ENCODE data around the gene SLC1A4.

The SLC1A4 gene

DNA sequence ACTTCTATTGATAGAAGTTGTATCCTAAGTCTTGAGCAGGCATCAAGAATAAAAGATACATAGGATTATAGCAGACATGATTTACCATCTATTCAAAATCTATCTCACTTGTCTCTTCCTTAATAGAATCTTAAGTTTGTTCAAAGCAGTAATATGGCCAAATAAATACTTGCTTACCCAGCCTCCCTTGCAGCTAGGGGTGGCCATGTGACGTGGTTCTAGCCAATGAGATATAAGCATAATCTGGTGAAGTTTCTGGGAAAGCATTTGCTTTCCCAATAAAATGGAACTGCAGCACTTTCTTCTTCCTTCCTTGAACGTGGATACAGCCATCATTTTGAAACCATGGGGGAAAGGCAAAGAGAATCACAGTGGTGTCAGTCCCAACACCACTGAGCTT is 33.7 kb upstream of the SLC1A4 start (continued):
- TF ChIP-seq ZNF544 (tag by site-specific recombination; IDR thresholded peaks at IDR 0.05) = no peak

DNA sequence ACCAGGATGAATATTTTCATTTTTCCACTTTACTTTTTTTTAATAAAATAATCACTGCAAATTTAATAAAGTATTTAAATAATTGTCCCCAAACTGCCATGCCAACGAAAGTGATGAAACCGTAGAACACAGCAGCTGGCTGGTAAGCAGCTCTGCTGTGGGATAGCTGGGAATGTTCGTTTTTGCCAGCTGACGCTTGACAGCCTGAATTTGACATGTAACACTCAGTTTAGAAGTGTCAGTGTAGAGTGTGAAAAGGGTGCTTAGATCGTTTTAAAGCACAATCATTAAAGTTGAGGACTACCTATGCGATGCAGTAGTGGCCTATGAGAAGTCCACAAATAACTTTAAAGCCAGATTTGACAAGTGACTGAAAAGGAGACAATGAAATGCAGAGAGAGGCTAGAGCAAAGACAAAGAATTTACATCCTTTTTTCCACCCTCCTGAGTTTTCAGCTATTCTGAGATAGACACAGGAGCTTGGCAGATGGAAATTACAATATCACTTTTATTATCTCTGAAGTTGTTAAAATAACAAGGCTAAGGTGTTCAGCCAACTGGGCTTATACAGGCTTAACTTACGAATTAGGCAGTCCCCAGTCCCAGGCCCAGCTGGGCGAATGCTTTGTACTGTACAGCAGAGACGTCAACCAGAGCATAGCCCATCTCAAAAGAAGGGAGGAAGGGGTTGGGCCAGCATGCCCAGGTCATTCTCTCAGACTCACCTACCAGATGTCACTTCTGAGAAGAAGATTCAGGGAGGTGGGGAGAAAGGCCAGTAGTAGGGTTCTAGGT is 31.9 kb upstream of the SLC1A4 start:
- CTCF ChIA-PET = interaction anchor here (0.6 kb wide), 2 partner anchors 17 to 78 kb away, joined by 3 read pairs; no protein-coding TSS in a partner anchor
- POLR2A ChIA-PET = no interaction called here
- Histone ChIP-seq H3K27ac (ENCODE audit: extremely low read depth, low read depth, low read length) (no peak overlapping the region), H3K4me1 (ENCODE audit: control insufficient read depth, insufficient read depth, low read length) (no peaks in the 10 kb centered on the region), H3K9me3 (ENCODE audit: control insufficient read depth, insufficient read depth, low read depth, low read length) (no peaks in the 10 kb centered on the region), H3K36me3 (ENCODE audit: control insufficient read depth in 2 of 2, insufficient read depth in 1 of 2, low read length in 2 of 2) (no peaks in the 10 kb centered on the region), H3K4me3 (ENCODE audit: low read depth, low read length) (no peak overlapping the region)
- TF ChIP-seq, protein P1, sequence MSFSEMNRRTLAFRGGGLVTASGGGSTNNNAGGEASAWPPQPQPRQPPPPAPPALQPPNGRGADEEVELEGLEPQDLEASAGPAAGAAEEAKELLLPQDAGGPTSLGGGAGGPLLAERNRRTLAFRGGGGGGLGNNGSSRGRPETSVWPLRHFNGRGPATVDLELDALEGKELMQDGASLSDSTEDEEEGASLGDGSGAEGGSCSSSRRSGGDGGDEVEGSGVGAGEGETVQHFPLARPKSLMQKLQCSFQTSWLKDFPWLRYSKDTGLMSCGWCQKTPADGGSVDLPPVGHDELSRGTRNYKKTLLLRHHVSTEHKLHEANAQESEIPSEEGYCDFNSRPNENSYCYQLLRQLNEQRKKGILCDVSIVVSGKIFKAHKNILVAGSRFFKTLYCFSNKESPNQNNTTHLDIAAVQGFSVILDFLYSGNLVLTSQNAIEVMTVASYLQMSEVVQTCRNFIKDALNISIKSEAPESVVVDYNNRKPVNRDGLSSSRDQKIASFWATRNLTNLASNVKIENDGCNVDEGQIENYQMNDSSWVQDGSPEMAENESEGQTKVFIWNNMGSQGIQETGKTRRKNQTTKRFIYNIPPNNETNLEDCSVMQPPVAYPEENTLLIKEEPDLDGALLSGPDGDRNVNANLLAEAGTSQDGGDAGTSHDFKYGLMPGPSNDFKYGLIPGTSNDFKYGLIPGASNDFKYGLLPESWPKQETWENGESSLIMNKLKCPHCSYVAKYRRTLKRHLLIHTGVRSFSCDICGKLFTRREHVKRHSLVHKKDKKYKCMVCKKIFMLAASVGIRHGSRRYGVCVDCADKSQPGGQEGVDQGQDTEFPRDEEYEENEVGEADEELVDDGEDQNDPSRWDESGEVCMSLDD (tag by site-specific recombination; IDR thresholded peaks at IDR 0.05) = no peak
- no peak for TF ChIP-seq ZNF571 (tag by site-specific recombination; IDR thresholded peaks at IDR 0.05)
- no peak for TF ChIP-seq ZNF777 (tag by site-specific recombination; IDR thresholded peaks at IDR 0.05; ENCODE audit: borderline replicate concordance)
- TF ChIP-seq ZNF677 (tag by site-specific recombination; IDR thresholded peaks at IDR 0.05) = no peak
- no peak for TF ChIP-seq SP7 (tag by site-specific recombination; IDR thresholded peaks at IDR 0.05)
- TF ChIP-seq ZNF24 (tag by site-specific recombination; IDR thresholded peaks at IDR 0.05) = no peak
- no peak for TF ChIP-seq FEZF1 (tag by site-specific recombination; IDR thresholded peaks at IDR 0.05)
- no peak for TF ChIP-seq HOXD13 (CRISPR knock-in tag; IDR thresholded peaks at IDR 0.05; ENCODE audit: borderline replicate concordance)
- TF ChIP-seq SP2 (tag by site-specific recombination; IDR thresholded peaks at IDR 0.05) = no peak
- TF ChIP-seq, protein P2, sequence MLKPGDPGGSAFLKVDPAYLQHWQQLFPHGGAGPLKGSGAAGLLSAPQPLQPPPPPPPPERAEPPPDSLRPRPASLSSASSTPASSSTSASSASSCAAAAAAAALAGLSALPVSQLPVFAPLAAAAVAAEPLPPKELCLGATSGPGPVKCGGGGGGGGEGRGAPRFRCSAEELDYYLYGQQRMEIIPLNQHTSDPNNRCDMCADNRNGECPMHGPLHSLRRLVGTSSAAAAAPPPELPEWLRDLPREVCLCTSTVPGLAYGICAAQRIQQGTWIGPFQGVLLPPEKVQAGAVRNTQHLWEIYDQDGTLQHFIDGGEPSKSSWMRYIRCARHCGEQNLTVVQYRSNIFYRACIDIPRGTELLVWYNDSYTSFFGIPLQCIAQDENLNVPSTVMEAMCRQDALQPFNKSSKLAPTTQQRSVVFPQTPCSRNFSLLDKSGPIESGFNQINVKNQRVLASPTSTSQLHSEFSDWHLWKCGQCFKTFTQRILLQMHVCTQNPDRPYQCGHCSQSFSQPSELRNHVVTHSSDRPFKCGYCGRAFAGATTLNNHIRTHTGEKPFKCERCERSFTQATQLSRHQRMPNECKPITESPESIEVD (tag by site-specific recombination; IDR thresholded peaks at IDR 0.05) = no peak
- TF ChIP-seq MYNN (tag by site-specific recombination; IDR thresholded peaks at IDR 0.05; ENCODE audit: borderline replicate concordance) = no peak
- no peak for TF ChIP-seq ZNF112 (tag by site-specific recombination; IDR thresholded peaks at IDR 0.05)
- TF ChIP-seq, protein P3, sequence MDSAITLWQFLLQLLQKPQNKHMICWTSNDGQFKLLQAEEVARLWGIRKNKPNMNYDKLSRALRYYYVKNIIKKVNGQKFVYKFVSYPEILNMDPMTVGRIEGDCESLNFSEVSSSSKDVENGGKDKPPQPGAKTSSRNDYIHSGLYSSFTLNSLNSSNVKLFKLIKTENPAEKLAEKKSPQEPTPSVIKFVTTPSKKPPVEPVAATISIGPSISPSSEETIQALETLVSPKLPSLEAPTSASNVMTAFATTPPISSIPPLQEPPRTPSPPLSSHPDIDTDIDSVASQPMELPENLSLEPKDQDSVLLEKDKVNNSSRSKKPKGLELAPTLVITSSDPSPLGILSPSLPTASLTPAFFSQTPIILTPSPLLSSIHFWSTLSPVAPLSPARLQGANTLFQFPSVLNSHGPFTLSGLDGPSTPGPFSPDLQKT (IDR thresholded peaks at IDR 0.05; ENCODE audit: borderline replicate concordance, low read depth, low read length) = no peak
- TF ChIP-seq ZNF366 (tag by site-specific recombination; conservative IDR thresholded peaks at IDR 0.05) = no peak
- TF ChIP-seq, protein P4, sequence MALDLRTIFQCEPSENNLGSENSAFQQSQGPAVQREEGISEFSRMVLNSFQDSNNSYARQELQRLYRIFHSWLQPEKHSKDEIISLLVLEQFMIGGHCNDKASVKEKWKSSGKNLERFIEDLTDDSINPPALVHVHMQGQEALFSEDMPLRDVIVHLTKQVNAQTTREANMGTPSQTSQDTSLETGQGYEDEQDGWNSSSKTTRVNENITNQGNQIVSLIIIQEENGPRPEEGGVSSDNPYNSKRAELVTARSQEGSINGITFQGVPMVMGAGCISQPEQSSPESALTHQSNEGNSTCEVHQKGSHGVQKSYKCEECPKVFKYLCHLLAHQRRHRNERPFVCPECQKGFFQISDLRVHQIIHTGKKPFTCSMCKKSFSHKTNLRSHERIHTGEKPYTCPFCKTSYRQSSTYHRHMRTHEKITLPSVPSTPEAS (tag by site-specific recombination; IDR thresholded peaks at IDR 0.05) = no peak
- TF ChIP-seq, protein P5, sequence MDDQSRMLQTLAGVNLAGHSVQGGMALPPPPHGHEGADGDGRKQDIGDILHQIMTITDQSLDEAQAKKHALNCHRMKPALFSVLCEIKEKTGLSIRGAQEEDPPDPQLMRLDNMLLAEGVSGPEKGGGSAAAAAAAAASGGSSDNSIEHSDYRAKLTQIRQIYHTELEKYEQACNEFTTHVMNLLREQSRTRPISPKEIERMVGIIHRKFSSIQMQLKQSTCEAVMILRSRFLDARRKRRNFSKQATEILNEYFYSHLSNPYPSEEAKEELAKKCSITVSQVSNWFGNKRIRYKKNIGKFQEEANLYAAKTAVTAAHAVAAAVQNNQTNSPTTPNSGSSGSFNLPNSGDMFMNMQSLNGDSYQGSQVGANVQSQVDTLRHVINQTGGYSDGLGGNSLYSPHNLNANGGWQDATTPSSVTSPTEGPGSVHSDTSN (CRISPR knock-in tag; IDR thresholded peaks at IDR 0.05) = no peak

All from HEK293 (cell line).